ENCODE results near the gene SYNGR2.
A peak's percentile ranks its signal among the peaks of the same experiment; 100 is the strongest.
"Not testable (repeated sequence)": the region's sequence is repeated elsewhere in the genome, so short reads cannot be mapped to it uniquely, and the experiment has no call there.

Gene SYNGR2

GRCh38 chr17:78132767-78133178 is 35.6 kb upstream of the SYNGR2 start:
- no peak overlapping the region for H3K9ac ChIP-seq (ENCODE audit: insufficient read length)

GRCh38 chr17:78133179-78133951 is 35.0 kb upstream of the SYNGR2 start:
- Histone ChIP-seq H3K4me3 (no peak overlapping the region), H3K27ac (no peak overlapping the region), H3K9me3 (ENCODE audit: low read depth, low read length) (no peaks in the 10 kb centered on the region), H3K9ac (ENCODE audit: insufficient read length) (no peak overlapping the region), H3K36me3 (ENCODE audit: insufficient read depth, low read length) (no peaks in the 10 kb centered on the region)
- DNase-seq (ENCODE audit: low read depth, low spot score): no peak
- TF ChIP-seq EZH2 (IDR thresholded peaks at IDR 0.05): no peak
- TF ChIP-seq FOXP2 (optimal IDR thresholded peaks at IDR 0.05; ENCODE audit: control extremely low read depth, extremely low read length, insufficient read depth): no peak

More at GRCh38 chr17:78132767-78133178, 35.6 kb upstream of the SYNGR2 start:
- Histone ChIP-seq H3K36me3 (ENCODE audit: insufficient read depth, low read length) (no peaks in the 10 kb centered on the region), H3K9me3 (ENCODE audit: low read depth, low read length) (no peaks in the 10 kb centered on the region), H3K27ac (no peak overlapping the region), H3K4me3 (no peak overlapping the region)
- TF ChIP-seq FOXP2 (optimal IDR thresholded peaks at IDR 0.05; ENCODE audit: control extremely low read depth, extremely low read length, insufficient read depth): no peak
- no peak for TF ChIP-seq POLR2AphosphoS5 (IDR thresholded peaks at IDR 0.05; ENCODE audit: borderline replicate concordance, low read depth, low read length)
- no peak for TF ChIP-seq EZH2 (IDR thresholded peaks at IDR 0.05)
- no peak for DNase-seq (ENCODE audit: low read depth, low spot score)

- no peak for TF ChIP-seq POLR2AphosphoS5 (IDR thresholded peaks at IDR 0.05; ENCODE audit: borderline replicate concordance, low read depth, low read length)
- Histone ChIP-seq H3K4me3 (no peak overlapping the region), H3K9me3 (ENCODE audit: low read depth, low read length) (no peaks in the 10 kb centered on the region), H3K36me3 (ENCODE audit: insufficient read depth, low read length) (no peaks in the 10 kb centered on the region), H3K27ac (no peak overlapping the region), H3K9ac (ENCODE audit: insufficient read length) (no peak overlapping the region)
- no peak for DNase-seq (ENCODE audit: low read depth, low spot score)
These were observed 34.1 kb upstream of the SYNGR2 start for GRCh38 chr17:78133971-78134898.

- Histone ChIP-seq H3K4me3 (no peak overlapping the region), H3K9me3 (ENCODE audit: low read depth, low read length) (no peaks in the 10 kb centered on the region), H3K36me3 (ENCODE audit: insufficient read depth, low read length) (no peaks in the 10 kb centered on the region), H3K27ac (no peak overlapping the region), H3K9ac (ENCODE audit: insufficient read length) (no peak overlapping the region)
- DNase-seq (ENCODE audit: low read depth, low spot score): no peak
- TF ChIP-seq EZH2 (IDR thresholded peaks at IDR 0.05) (no peak), FOXP2 (optimal IDR thresholded peaks at IDR 0.05; ENCODE audit: control extremely low read depth, extremely low read length, insufficient read depth) (no peak), POLR2AphosphoS5 (IDR thresholded peaks at IDR 0.05; ENCODE audit: borderline replicate concordance, low read depth, low read length) (no peak)
These were observed 33.4 kb upstream of the SYNGR2 start for GRCh38 chr17:78134899-78135385.

- Histone ChIP-seq H3K9me3 (ENCODE audit: low read depth, low read length) (no peaks in the 10 kb centered on the region), H3K27ac (no peak overlapping the region), H3K4me3 (no peak overlapping the region), H3K9ac (ENCODE audit: insufficient read length) (no peak overlapping the region), H3K36me3 (ENCODE audit: insufficient read depth, low read length) (no peaks in the 10 kb centered on the region)
- DNase-seq (ENCODE audit: low read depth, low spot score): no peak
- no peak for TF ChIP-seq POLR2AphosphoS5 (IDR thresholded peaks at IDR 0.05; ENCODE audit: borderline replicate concordance, low read depth, low read length)
- TF ChIP-seq FOXP2 (optimal IDR thresholded peaks at IDR 0.05; ENCODE audit: control extremely low read depth, extremely low read length, insufficient read depth): no peak
- no peak for TF ChIP-seq EZH2 (IDR thresholded peaks at IDR 0.05)
These were observed 32.4 kb upstream of the SYNGR2 start for GRCh38 chr17:78135858-78136500.

GRCh38 chr17:78137392-78138203 is 30.8 kb upstream of the SYNGR2 start:
- Histone ChIP-seq H3K9me3 (ENCODE audit: low read depth, low read length) (no peaks in the 10 kb centered on the region), H3K36me3 (ENCODE audit: insufficient read depth, low read length) (no peaks in the 10 kb centered on the region), H3K27ac (no peak overlapping the region), H3K9ac (ENCODE audit: insufficient read length) (no peak overlapping the region), H3K4me3 (no peak overlapping the region)
- DNase-seq (ENCODE audit: low read depth, low spot score): no peak
- no peak for TF ChIP-seq POLR2AphosphoS5 (IDR thresholded peaks at IDR 0.05; ENCODE audit: borderline replicate concordance, low read depth, low read length)
- TF ChIP-seq EZH2 (IDR thresholded peaks at IDR 0.05): no peak
- TF ChIP-seq FOXP2 (optimal IDR thresholded peaks at IDR 0.05; ENCODE audit: control extremely low read depth, extremely low read length, insufficient read depth): no peak

- H3K36me3 ChIP-seq (ENCODE audit: insufficient read depth, low read length): no peaks in the 10 kb centered on the region
- H3K9ac ChIP-seq (ENCODE audit: insufficient read length): no peak overlapping the region
- no peaks in the 10 kb centered on the region for H3K9me3 ChIP-seq (ENCODE audit: low read depth, low read length)
- DNase-seq (ENCODE audit: low read depth, low spot score): no peak
- H3K27ac ChIP-seq: no peak overlapping the region
- no peak for TF ChIP-seq POLR2AphosphoS5 (IDR thresholded peaks at IDR 0.05; ENCODE audit: borderline replicate concordance, low read depth, low read length)
- TF ChIP-seq FOXP2 (optimal IDR thresholded peaks at IDR 0.05; ENCODE audit: control extremely low read depth, extremely low read length, insufficient read depth): no peak
- no peak for TF ChIP-seq EZH2 (IDR thresholded peaks at IDR 0.05)
- H3K4me3 ChIP-seq: no peak overlapping the region
These were observed 29.9 kb upstream of the SYNGR2 start for GRCh38 chr17:78138204-78139060.

- peak overlapping the region; percentile 60; the same call in 1 of the 2 replicates for H3K27ac ChIP-seq
- H3K36me3 ChIP-seq (ENCODE audit: insufficient read depth, low read length); H3K9ac ChIP-seq (ENCODE audit: insufficient read length); H3K9me3 ChIP-seq (ENCODE audit: low read depth, low read length); DNase-seq (ENCODE audit: low read depth, low spot score); H3K4me3 ChIP-seq: not testable (repeated sequence)
These were observed 28.6 kb upstream of the SYNGR2 start for GRCh38 chr17:78139861-78140168.
